Karpas-422 (cell line): Measurements from ENCODE around the gene RAB40B. TPM values are rescaled to one million over a fixed set of nuclear protein-coding genes. Genes with fewer than 3 reads are reported as not detected.

Experiments
- DNase-seq: peaks from one replicate; pipeline ENCODE4 v3.0.0-alpha.2; 2015
- H2AFZ ChIP-seq: fragments of 200-600 bp; sonication (generic); 2 replicates; pipeline ENCODE4 v1.6.1; 2014; ENCODE audit warnings: antibody characterized with exemption, low read length, mixed read lengths
- H3K27ac ChIP-seq: fragments of 200-600 bp; sonication (generic); 2 replicates; pipeline ENCODE4 v1.5.1; 2014; ENCODE audit warnings: mild to moderate bottlenecking, low read length, moderate library complexity
- H3K27me3 ChIP-seq: fragments of 200-600 bp; sonication (generic); 2 replicates; pipeline ENCODE4 v1.6.1; 2014; ENCODE audit warnings: low read length, mixed read lengths
- H3K36me3 ChIP-seq: fragments of 200-600 bp; sonication (generic); 2 replicates; pipeline ENCODE4 v1.6.1; 2014; ENCODE audit warnings: low read length, mixed read lengths; ENCODE audit not compliant: insufficient read depth
- H3K4me1 ChIP-seq: fragments of 200-600 bp; sonication (generic); 2 replicates; pipeline ENCODE4 v1.6.1; 2014; ENCODE audit warnings: mild to moderate bottlenecking, low read length, mixed read lengths
- H3K4me2 ChIP-seq: fragments of 200-600 bp; sonication (generic); 2 replicates; pipeline ENCODE4 v1.6.1; 2014; ENCODE audit warnings: low read length, low read depth, mild to moderate bottlenecking; ENCODE audit not compliant: poor library complexity, severe bottlenecking
- H3K4me3 ChIP-seq: fragments of 200-600 bp; sonication (generic); 2 replicates; pipeline ENCODE4 v1.5.1; 2014; ENCODE audit warnings: mild to moderate bottlenecking, antibody characterized with exemption, low read length, mixed read lengths
- H3K79me2 ChIP-seq: fragments of 200-600 bp; sonication (generic); 2 replicates; pipeline ENCODE4 v1.6.1; 2014; ENCODE audit warnings: mild to moderate bottlenecking, low read length, mixed read lengths
- H3K9ac ChIP-seq: fragments of 200-600 bp; sonication (generic); 2 replicates; pipeline ENCODE4 v1.6.0; 2014; ENCODE audit warnings: low read length
- H3K9me2 ChIP-seq: fragments of 200-600 bp; sonication (generic), shearing (Covaris generic); replicated peaks from 2 replicates; pipeline ENCODE4 v1.6.0; 2014; ENCODE audit warnings: mild to moderate bottlenecking, low read length, moderate library complexity; ENCODE audit not compliant: insufficient read depth
- H3K9me3 ChIP-seq: fragments of 300-700, 200-600 bp; sonication (generic); 2 replicates; pipeline ENCODE4 v1.6.1; 2014; ENCODE audit warnings: low read length, mixed read lengths
- H4K20me1 ChIP-seq: fragments of 200-600 bp; sonication (generic); 2 replicates; pipeline ENCODE4 v1.6.1; 2014; ENCODE audit warnings: mild to moderate bottlenecking, antibody characterized with exemption, low read length, low read depth; ENCODE audit not compliant: insufficient read depth
- total RNA-seq: library from RNA; depleted of rRNA; stranded (reverse); fragments of >200 nt; shearing (Covaris generic); gene quantifications from 2 replicates; pipeline ENCODE4 v1.2.3, GENCODE V29; 2014; ENCODE audit warnings: low replicate concordance

The RAB40B gene
- total RNA-seq, 1 experiment from 2014 or later: 1.7 TPM

GRCh38 chr17:82647593-82648164, 50.8 kb downstream of the RAB40B start:
- Histone ChIP-seq H3K4me2 (peak overlapping the region; percentile 100), H3K9me3 (no peaks in the 10 kb centered on the region), H3K27me3 (no peaks in the 10 kb centered on the region), H2AFZ (peak overlapping the region; percentile 67), H3K36me3 (peaks cover 12% of the 10 kb centered on the region), H3K4me1 (peaks cover 8% of the 10 kb centered on the region), H3K9me2 (no peaks in the 10 kb centered on the region), H4K20me1 (peaks cover 40% of the 10 kb centered on the region), H3K4me3 (peak overlapping the region; percentile 100), H3K27ac (peak overlapping the region; percentile 91), H3K9ac (peak overlapping the region; percentile 99), H3K79me2 (peaks cover 55% of the 10 kb centered on the region)
- DNase-seq: peak; percentile 64

- H3K27me3 ChIP-seq: no peaks in the 10 kb centered on the region
- H3K9me3 ChIP-seq: no peaks in the 10 kb centered on the region
- peaks cover 46% of the 10 kb centered on the region for H4K20me1 ChIP-seq
- no peak overlapping the region for H3K4me2 ChIP-seq
- no peak overlapping the region for H3K27ac ChIP-seq
- peaks cover 76% of the 10 kb centered on the region for H3K79me2 ChIP-seq
- H3K4me3 ChIP-seq: no peak overlapping the region
- H2AFZ ChIP-seq: no peak overlapping the region
- H3K4me1 ChIP-seq: peaks cover 8% of the 10 kb centered on the region
- no peak for DNase-seq
- H3K9ac ChIP-seq: no peak overlapping the region
- peaks cover 26% of the 10 kb centered on the region for H3K36me3 ChIP-seq
- no peaks in the 10 kb centered on the region for H3K9me2 ChIP-seq
Observed at GRCh38 chr17:82645516-82645915, 53.0 kb downstream of the RAB40B start.

GRCh38 chr17:82644148-82644547, 54.4 kb downstream of the RAB40B start:
- Histone ChIP-seq H3K9me3 (no peaks in the 10 kb centered on the region), H3K9me2 (no peaks in the 10 kb centered on the region), H3K27me3 (no peaks in the 10 kb centered on the region), H2AFZ (no peak overlapping the region), H3K36me3 (peaks cover 32% of the 10 kb centered on the region), H3K27ac (no peak overlapping the region), H3K9ac (no peak overlapping the region), H3K4me3 (no peak overlapping the region), H3K4me1 (peaks cover 8% of the 10 kb centered on the region), H4K20me1 (peaks cover 46% of the 10 kb centered on the region), H3K4me2 (no peak overlapping the region), H3K79me2 (peaks cover 90% of the 10 kb centered on the region)
- DNase-seq: no peak

DNA sequence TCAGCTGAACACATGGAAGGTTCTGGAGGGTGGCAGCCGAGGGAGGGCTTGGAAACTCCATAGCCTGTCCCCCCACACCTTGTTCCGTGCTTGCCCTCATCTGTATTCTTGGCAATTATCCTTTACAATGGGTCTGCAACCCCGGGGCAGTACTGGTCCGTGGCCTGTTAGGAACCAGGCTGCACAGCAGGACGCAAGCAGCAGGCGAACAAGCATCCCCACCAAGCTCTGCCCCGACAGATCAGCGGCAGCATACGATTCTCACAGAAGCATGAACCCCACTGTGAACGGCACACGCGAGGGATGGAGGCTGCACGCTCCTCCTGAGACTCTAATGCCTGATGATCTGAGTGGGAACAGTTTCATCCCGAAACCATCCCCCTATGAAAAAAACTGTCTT, 56.5 kb downstream of the RAB40B start:
- Histone ChIP-seq H3K4me2 (no peak overlapping the region), H3K9me2 (no peaks in the 10 kb centered on the region), H3K4me3 (no peak overlapping the region), H3K79me2 (peaks cover 97% of the 10 kb centered on the region), H2AFZ (no peak overlapping the region), H3K9me3 (no peaks in the 10 kb centered on the region), H4K20me1 (peaks cover 46% of the 10 kb centered on the region), H3K27me3 (no peaks in the 10 kb centered on the region), H3K9ac (no peak overlapping the region), H3K4me1 (peaks cover 8% of the 10 kb centered on the region), H3K36me3 (peaks cover 34% of the 10 kb centered on the region), H3K27ac (no peak overlapping the region)
- no peak for DNase-seq

DNA sequence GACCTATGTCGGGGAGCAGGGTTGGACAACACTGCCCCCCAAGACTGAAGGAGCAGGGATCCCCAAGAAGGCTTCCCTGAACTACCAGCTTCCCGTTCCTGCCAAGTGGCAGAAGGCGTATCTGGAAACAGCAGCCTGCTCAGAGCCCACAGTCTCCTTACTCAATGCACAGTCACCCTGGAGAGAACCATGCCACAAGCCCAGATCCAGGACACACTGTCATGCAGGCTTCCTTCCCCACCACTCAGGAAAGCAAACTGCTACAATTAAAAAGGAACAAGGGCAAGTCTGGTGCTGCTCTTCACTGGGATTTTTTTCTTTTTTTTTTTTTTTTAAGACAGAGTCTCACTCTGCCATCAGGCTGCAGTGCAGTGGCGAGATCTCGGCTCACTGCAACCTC, 58.5 kb downstream of the RAB40B start:
- no peak overlapping the region for H3K9ac ChIP-seq
- H2AFZ ChIP-seq: no peak overlapping the region
- H3K4me1 ChIP-seq: no peaks in the 10 kb centered on the region
- no peaks in the 10 kb centered on the region for H3K27me3 ChIP-seq
- no peak overlapping the region for H3K4me3 ChIP-seq
- peaks cover 41% of the 10 kb centered on the region for H3K36me3 ChIP-seq
- H3K9me2 ChIP-seq: no peaks in the 10 kb centered on the region
- peaks cover 96% of the 10 kb centered on the region for H3K79me2 ChIP-seq
- no peak overlapping the region for H3K4me2 ChIP-seq
- no peaks in the 10 kb centered on the region for H3K9me3 ChIP-seq
- DNase-seq: no peak
- peaks cover 43% of the 10 kb centered on the region for H4K20me1 ChIP-seq
- H3K27ac ChIP-seq: no peak overlapping the region

DNA sequence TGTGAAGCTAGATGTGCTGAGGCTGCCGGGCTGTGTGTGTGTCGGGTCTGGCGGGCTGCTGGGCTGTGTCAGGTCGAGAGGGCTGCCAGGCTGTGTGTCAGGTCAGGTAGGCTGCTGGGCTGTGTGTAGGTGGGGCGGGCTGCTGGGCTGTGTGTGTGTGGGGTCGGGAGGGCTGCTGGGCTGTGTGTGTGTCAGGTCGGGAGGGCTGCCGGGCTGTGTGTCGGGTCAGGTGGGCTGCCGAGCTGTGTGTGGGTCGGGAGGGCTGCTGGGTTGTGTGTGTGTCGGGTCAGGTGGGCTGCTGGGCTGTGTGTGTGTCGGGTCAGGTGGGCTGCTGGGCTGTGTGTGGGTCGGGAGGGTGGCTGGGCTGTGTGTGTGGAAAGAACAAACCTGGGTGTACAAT, 58.9 kb downstream of the RAB40B start:
- Histone ChIP-seq H2AFZ (no peak overlapping the region), H3K9ac (no peak overlapping the region), H3K27ac (no peak overlapping the region), H3K9me2 (no peaks in the 10 kb centered on the region), H3K79me2 (peaks cover 96% of the 10 kb centered on the region), H3K36me3 (peaks cover 41% of the 10 kb centered on the region), H3K4me1 (no peaks in the 10 kb centered on the region), H3K4me2 (no peak overlapping the region), H3K9me3 (no peaks in the 10 kb centered on the region), H4K20me1 (peaks cover 43% of the 10 kb centered on the region), H3K27me3 (no peaks in the 10 kb centered on the region), H3K4me3 (no peak overlapping the region)
- DNase-seq: no peak

DNA sequence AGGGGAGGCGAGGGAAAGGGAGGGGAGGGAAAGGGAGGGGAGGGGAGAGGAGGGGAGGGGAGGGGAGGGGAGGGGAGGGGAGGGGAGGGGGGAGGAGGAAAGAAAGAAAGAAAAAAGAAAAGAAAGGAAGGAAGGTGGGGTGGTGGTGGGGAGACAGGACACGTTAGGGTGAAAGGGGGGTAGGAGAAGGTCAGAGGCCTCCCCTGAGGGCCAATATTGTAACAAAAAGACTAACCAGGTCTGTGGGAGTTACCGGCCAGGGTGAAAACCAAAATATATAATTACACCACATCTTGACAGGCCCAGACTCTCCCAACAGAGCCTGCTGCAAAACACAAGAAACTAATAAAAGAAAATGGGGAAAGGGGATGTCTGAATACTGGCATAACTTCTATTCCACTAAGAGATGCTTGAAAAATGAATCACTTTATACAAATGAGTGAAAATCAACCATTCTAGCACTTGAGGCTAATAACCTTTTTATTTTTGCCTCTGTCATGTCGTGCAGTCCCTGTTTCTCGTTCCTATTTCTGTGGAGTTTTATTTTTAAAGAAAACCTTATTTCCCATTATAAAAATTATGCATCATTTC, 60.2 kb downstream of the RAB40B start:
- Histone ChIP-seq H3K9ac (no peak overlapping the region), H3K27me3 (no peaks in the 10 kb centered on the region), H3K9me3 (no peaks in the 10 kb centered on the region), H3K4me1 (no peaks in the 10 kb centered on the region), H3K79me2 (peaks cover 96% of the 10 kb centered on the region), H4K20me1 (peaks cover 39% of the 10 kb centered on the region), H3K36me3 (peaks cover 35% of the 10 kb centered on the region), H3K4me3 (no peak overlapping the region), H3K27ac (no peak overlapping the region), H3K9me2 (no peaks in the 10 kb centered on the region), H2AFZ (no peak overlapping the region), H3K4me2 (no peak overlapping the region)
- DNase-seq: no peak

DNA sequence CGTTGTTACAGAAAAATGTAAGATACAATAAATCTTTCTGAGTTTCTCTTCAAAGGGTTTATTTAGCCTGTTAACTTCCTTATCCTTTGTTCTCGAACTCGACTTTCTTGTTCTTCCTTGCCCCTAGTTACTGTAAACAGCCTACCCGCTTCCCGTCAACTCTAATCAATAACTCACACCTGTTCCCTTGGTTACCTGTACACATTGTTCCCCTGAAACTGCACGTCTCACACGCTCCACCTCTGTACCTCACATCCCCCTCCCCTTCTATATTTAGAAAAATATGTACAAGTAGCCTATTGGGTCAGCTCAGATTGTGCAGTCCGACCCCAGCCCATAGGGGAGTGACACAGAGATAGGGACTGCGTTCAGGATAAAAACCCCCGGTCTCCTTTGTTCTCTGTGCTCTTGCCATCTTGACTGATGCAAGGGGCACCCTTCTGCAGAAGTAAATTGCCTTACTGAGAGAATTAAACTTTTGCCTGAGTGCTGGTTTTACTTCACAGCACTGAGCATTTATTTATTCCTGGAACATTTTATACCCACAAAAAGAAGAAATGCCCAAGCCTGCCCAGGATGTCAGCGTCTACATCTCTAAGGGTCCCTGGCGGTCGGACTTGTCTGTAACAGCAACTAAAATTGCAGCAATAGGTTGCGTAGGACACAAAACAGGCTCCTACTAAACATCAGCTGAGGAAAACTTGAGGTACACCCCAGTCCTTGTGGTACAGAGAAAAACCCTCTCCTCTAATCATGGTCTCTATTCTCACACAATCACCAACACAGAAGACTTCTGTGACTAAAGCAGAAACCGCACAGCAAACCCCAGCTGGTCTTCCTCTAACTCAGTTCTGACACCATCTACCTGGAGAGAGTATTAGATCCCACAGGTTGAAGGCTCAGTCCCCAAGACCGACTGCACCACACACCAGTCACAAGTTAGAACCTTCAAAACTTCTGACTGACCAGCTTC, 61.6 kb downstream of the RAB40B start:
- no peaks in the 10 kb centered on the region for H3K4me1 ChIP-seq
- DNase-seq: no peak
- no peak overlapping the region for H3K9ac ChIP-seq
- H3K27ac ChIP-seq: no peak overlapping the region
- H2AFZ ChIP-seq: no peak overlapping the region
- peaks cover 26% of the 10 kb centered on the region for H3K36me3 ChIP-seq
- H3K9me2 ChIP-seq: no peaks in the 10 kb centered on the region
- no peak overlapping the region for H3K4me3 ChIP-seq
- no peak overlapping the region for H3K4me2 ChIP-seq
- H3K27me3 ChIP-seq: no peaks in the 10 kb centered on the region
- peaks cover 96% of the 10 kb centered on the region for H3K79me2 ChIP-seq
- H4K20me1 ChIP-seq: peaks cover 30% of the 10 kb centered on the region; the same call in 1 of the 2 replicates
- no peaks in the 10 kb centered on the region for H3K9me3 ChIP-seq
